ENCODE measurements around the gene SNRNP200.

Gene SNRNP200

GRCh38 chr2:96336104-96336775 is 30.9 kb upstream of the SNRNP200 start:
- TF ChIP-seq REST (IDR thresholded peaks at IDR 0.05; ENCODE audit: insufficient replicate concordance, low read depth) (no peak), POLR2AphosphoS5 (IDR thresholded peaks at IDR 0.05; ENCODE audit: low read depth) (peak; percentile 63)
- no peak for DNase-seq (ENCODE audit: low read depth in 1 of 2, low spot score in 1 of 2)
- H3K27me3 ChIP-seq (ENCODE audit: insufficient read depth, poor library complexity, severe bottlenecking), result no peaks in the 10 kb centered on the region
- peak overlapping the region; percentile 78 for H3K27ac ChIP-seq (replicated peaks)
- H3K4me3 ChIP-seq (replicated peaks; ENCODE audit: insufficient read depth, low read length), result peak overlapping the region; percentile 70

GRCh38 chr2:96333708-96334107 is 28.4 kb upstream of the SNRNP200 start:
- H3K27me3 ChIP-seq (ENCODE audit: insufficient read depth, poor library complexity, severe bottlenecking), result no peaks in the 10 kb centered on the region
- no peak for DNase-seq (ENCODE audit: low read depth in 1 of 2, low spot score in 1 of 2)
- no peak overlapping the region for H3K27ac ChIP-seq (replicated peaks)
- no peak overlapping the region for H3K4me3 ChIP-seq (replicated peaks; ENCODE audit: insufficient read depth, low read length)
- TF ChIP-seq POLR2AphosphoS5 (IDR thresholded peaks at IDR 0.05; ENCODE audit: low read depth) (no peak), REST (IDR thresholded peaks at IDR 0.05; ENCODE audit: insufficient replicate concordance, low read depth) (no peak), CTCF (IDR thresholded peaks at IDR 0.05; ENCODE audit: insufficient read depth, low read length) (no peak), GABPA (IDR thresholded peaks at IDR 0.05; ENCODE audit: low read depth) (no peak), SPI1 (IDR thresholded peaks at IDR 0.05; ENCODE audit: borderline replicate concordance, low read depth) (no peak)

- no peak for DNase-seq (ENCODE audit: low read depth in 1 of 2, low spot score in 1 of 2)
- H3K27me3 ChIP-seq (ENCODE audit: insufficient read depth, poor library complexity, severe bottlenecking), result no peaks in the 10 kb centered on the region
- H3K4me3 ChIP-seq (replicated peaks; ENCODE audit: insufficient read depth, low read length), result no peak overlapping the region
- H3K27ac ChIP-seq (replicated peaks), result no peak overlapping the region
- TF ChIP-seq GABPA (IDR thresholded peaks at IDR 0.05; ENCODE audit: low read depth) (no peak), POLR2AphosphoS5 (IDR thresholded peaks at IDR 0.05; ENCODE audit: low read depth) (no peak), SPI1 (IDR thresholded peaks at IDR 0.05; ENCODE audit: borderline replicate concordance, low read depth) (no peak), CTCF (IDR thresholded peaks at IDR 0.05; ENCODE audit: insufficient read depth, low read length) (no peak), REST (IDR thresholded peaks at IDR 0.05; ENCODE audit: insufficient replicate concordance, low read depth) (no peak)
Observed at GRCh38 chr2:96330407-96330806, 25.1 kb upstream of the SNRNP200 start.

Data from HL-60 (cell line).